Germinal center (tissue), 1 donor: ENCODE results near the gene ETNK2.
"Not testable (repeated sequence)": the region's sequence is repeated elsewhere in the genome, so short reads cannot be mapped to it uniquely, and the experiment has no call there.

Experiments used
- DNase-seq: peaks from one replicate; pipeline ENCODE4 v3.0.0; 2012; ENCODE audit warnings: mixed read lengths, low spot score

ETNK2 gene

GRCh38 chr1:204098683-204099082 is 53.2 kb downstream of the ETNK2 start:
- DNase-seq: no peak

- no peak for DNase-seq
Observed at GRCh38 chr1:204096931-204097330, 54.9 kb downstream of the ETNK2 start.

GRCh38 chr1:204094856-204095634 is 56.8 kb downstream of the ETNK2 start:
- DNase-seq: no peak

GRCh38 chr1:204094313-204094729 is 57.5 kb downstream of the ETNK2 start:
- no peak for DNase-seq

- no peak for DNase-seq
Observed at GRCh38 chr1:204093781-204094180, 58.1 kb downstream of the ETNK2 start.

- DNase-seq: no peak
Observed at GRCh38 chr1:204093421-204093717, 58.5 kb downstream of the ETNK2 start.

GRCh38 chr1:204092632-204093420 is 59.0 kb downstream of the ETNK2 start:
- DNase-seq: no peak

GRCh38 chr1:204091787-204092312 is 60.0 kb downstream of the ETNK2 start:
- DNase-seq: no peak

- no peak for DNase-seq
Observed at GRCh38 chr1:204091066-204091465, 60.8 kb downstream of the ETNK2 start.

- DNase-seq: not testable (repeated sequence)
Observed at GRCh38 chr1:204090132-204090531, 61.7 kb downstream of the ETNK2 start.

- DNase-seq: no peak
Observed at GRCh38 chr1:204089044-204089751, 62.6 kb downstream of the ETNK2 start.

GRCh38 chr1:204088596-204088995 is 63.2 kb downstream of the ETNK2 start:
- DNase-seq: no peak

GRCh38 chr1:204087893-204088528 is 63.8 kb downstream of the ETNK2 start:
- no peak for DNase-seq

GRCh38 chr1:204087181-204087892 is 64.5 kb downstream of the ETNK2 start:
- no peak for DNase-seq

- no peak for DNase-seq
Observed at GRCh38 chr1:204085876-204086275, 66.0 kb downstream of the ETNK2 start.

GRCh38 chr1:204084247-204084772 is 67.5 kb downstream of the ETNK2 start:
- DNase-seq: no peak

GRCh38 chr1:204083491-204083890 is 68.4 kb downstream of the ETNK2 start:
- DNase-seq: no peak

- DNase-seq: no peak
Observed at GRCh38 chr1:204081791-204082513, 69.9 kb downstream of the ETNK2 start.

- no peak for DNase-seq
Observed at GRCh38 chr1:204081164-204081790, 70.6 kb downstream of the ETNK2 start.
